ENCODE measurements around the gene DMRT2. TPM values are rescaled to one million over a fixed set of nuclear protein-coding genes. Genes with fewer than 3 reads are reported as not detected.

The DMRT2 gene
- total RNA-seq, 1 donor from 2014 or later = 11.8 TPM

GRCh38 chr9:1096155-1096964 lies 46.2 kb downstream of the DMRT2 start:
- no peak for DNase-seq

GRCh38 chr9:1098551-1098950 lies 48.4 kb downstream of the DMRT2 start:
- peak; percentile 55 for DNase-seq

- DNase-seq = no peak
These were observed 50.0 kb downstream of the DMRT2 start for GRCh38 chr9:1100201-1100600.

- peak; percentile 12 for DNase-seq
These were observed 50.8 kb downstream of the DMRT2 start for GRCh38 chr9:1100945-1101344.

GRCh38 chr9:1101846-1102641 lies 51.9 kb downstream of the DMRT2 start:
- DNase-seq = no peak

- no peak for DNase-seq
These were observed 52.4 kb downstream of the DMRT2 start for GRCh38 chr9:1102642-1102970.

Small RNA genes within 50 kb of the gene (small RNA-seq; reads per million reads assigned to genes)
- not detected for gene RNU6-1073P (ENCODE audit: low replicate concordance)

Other genes starting within 250 kb of the DMRT2 start
- not detected for gene DMRT1, start 208.7 kb upstream of the DMRT2 start, total RNA-seq
- not detected for gene DMRT3, start 73.7 kb upstream of the DMRT2 start, total RNA-seq